NCI-H187 treated with DMSO at 0.1 percent for 48 hours (cell line): ENCODE results near the gene FAM111A.

Experiments
- DNase-seq: peaks from one replicate; lab custom pipeline; 2025; lab: John Stamatoyannopoulos, UW

The FAM111A gene

DNA sequence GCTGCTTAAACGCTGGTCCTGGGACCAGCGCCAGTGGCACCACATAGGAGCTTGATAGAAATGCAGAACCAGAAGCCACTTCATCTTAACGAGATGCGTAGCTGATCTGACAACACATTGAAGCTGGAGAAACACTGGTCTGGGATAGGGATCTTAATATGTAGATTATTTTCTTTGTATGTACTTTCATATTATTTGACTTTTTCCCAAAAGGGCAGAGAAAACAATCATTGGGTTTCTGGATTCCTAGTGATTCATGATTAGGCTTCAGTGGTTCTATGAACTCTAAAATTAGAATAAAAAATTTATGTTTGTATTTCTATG is 57.7 kb downstream of the FAM111A start:
- DNase-seq, result no peak

DNA sequence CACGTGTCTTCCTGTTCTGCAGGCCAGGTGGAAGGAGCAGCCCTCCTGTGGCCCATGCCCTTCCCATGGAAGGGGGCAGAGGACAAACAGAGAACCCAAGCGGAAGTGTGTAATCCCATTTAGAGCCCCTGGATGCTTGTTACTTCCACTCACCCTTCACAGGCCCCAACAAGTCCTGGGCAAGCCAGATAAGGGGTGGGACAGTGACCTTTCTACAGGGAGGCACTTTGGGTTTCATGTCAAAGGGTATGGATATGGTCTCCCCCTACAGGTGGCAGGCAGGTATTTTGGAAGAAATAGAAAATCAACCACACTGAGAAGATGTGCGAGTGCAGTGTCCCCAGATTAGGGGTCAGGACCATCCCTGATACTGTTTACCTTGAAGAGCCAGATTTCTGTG is 58.7 kb downstream of the FAM111A start:
- DNase-seq, result no peak
